HEK293T (cell line): ENCODE data around the gene ITGB2.

Experiments used
- CTCF ChIA-PET: fragments of 350-600 bp; formaldehyde crosslinking; extraction: SDS; loops from one replicate; lab custom pipeline; 2021; ENCODE audit warnings: antibody characterized with exemption, inconsistent platforms; lab: Yijun Ruan, JAX
- POLR2A ChIA-PET: fragments of 350-600 bp; formaldehyde crosslinking; extraction: SDS; loops from one replicate; lab custom pipeline; 2020; ENCODE audit warnings: antibody characterized with exemption, inconsistent platforms; lab: Yijun Ruan, JAX
- DNase-seq: peaks from one replicate; pipeline ENCODE4 v3.0.0; 2012; ENCODE audit warnings: mixed read lengths; ENCODE audit errors: extremely low spot score
- ARNT ChIP-seq: fragments of 450-650 bp; IDR thresholded peaks from 2 replicates; pipeline ENCODE4 v1.6.1; 2017; ENCODE audit warnings: mild to moderate bottlenecking
- BHLHE40 ChIP-seq: fragments of 450-650 bp; IDR thresholded peaks from 2 replicates; pipeline ENCODE4 v1.6.1; 2016; ENCODE audit warnings: mild to moderate bottlenecking, moderate library complexity, borderline replicate concordance
- CTBP1 ChIP-seq: fragments of 450-650 bp; IDR thresholded peaks from 2 replicates; pipeline ENCODE4 v1.6.1; 2016; ENCODE audit warnings: borderline replicate concordance
- ELF4 ChIP-seq: fragments of 450-650 bp; IDR thresholded peaks from 2 replicates; pipeline ENCODE4 v1.6.1; 2017; ENCODE audit warnings: antibody characterized with exemption
- FOXA1 ChIP-seq: fragments of 450-650 bp; IDR thresholded peaks from 2 replicates; pipeline ENCODE4 v1.6.1; 2016; ENCODE audit warnings: mild to moderate bottlenecking
- FOXK2 ChIP-seq: fragments of 450-650 bp; IDR thresholded peaks from 2 replicates; pipeline ENCODE4 v1.6.1; 2016; ENCODE audit warnings: mild to moderate bottlenecking
- FOXM1 ChIP-seq: fragments of 450-650 bp; IDR thresholded peaks from 2 replicates; pipeline ENCODE4 v1.6.1; 2017; ENCODE audit warnings: mild to moderate bottlenecking, borderline replicate concordance
- HDGF ChIP-seq: fragments of 450-650 bp; IDR thresholded peaks from 2 replicates; pipeline ENCODE4 v1.6.1; 2017; ENCODE audit warnings: antibody characterized with exemption, borderline replicate concordance
- L3MBTL2 ChIP-seq: fragments of 450-650 bp; conservative IDR thresholded peaks from 2 replicates; pipeline ENCODE4 v1.6.1; 2016; ENCODE audit warnings: mild to moderate bottlenecking
- LEF1 ChIP-seq: fragments of 450-650 bp; IDR thresholded peaks from 2 replicates; pipeline ENCODE4 v1.6.1; 2017; ENCODE audit warnings: mild to moderate bottlenecking, borderline replicate concordance
- NFRKB ChIP-seq: fragments of 450-650 bp; IDR thresholded peaks from 2 replicates; pipeline ENCODE4 v1.6.1; 2016; ENCODE audit warnings: mild to moderate bottlenecking, moderate library complexity
- SP1 ChIP-seq: fragments of 450-650 bp; IDR thresholded peaks from 2 replicates; pipeline ENCODE4 v1.6.1; 2017
- SUZ12 ChIP-seq: fragments of 450-650 bp; IDR thresholded peaks from 2 replicates; pipeline ENCODE4 v1.6.1; 2016; ENCODE audit warnings: mild to moderate bottlenecking
- TARDBP ChIP-seq: fragments of 450-650 bp; IDR thresholded peaks from 2 replicates; pipeline ENCODE4 v1.6.1; 2016
- ZNF384 ChIP-seq: fragments of 450-650 bp; IDR thresholded peaks from 2 replicates; pipeline ENCODE4 v1.6.1; 2016
- TF ChIP-seq, protein P1 (sequence below): fragments of 450-650 bp; IDR thresholded peaks from 2 replicates; pipeline ENCODE4 v1.6.1; 2016

ITGB2 gene

DNA sequence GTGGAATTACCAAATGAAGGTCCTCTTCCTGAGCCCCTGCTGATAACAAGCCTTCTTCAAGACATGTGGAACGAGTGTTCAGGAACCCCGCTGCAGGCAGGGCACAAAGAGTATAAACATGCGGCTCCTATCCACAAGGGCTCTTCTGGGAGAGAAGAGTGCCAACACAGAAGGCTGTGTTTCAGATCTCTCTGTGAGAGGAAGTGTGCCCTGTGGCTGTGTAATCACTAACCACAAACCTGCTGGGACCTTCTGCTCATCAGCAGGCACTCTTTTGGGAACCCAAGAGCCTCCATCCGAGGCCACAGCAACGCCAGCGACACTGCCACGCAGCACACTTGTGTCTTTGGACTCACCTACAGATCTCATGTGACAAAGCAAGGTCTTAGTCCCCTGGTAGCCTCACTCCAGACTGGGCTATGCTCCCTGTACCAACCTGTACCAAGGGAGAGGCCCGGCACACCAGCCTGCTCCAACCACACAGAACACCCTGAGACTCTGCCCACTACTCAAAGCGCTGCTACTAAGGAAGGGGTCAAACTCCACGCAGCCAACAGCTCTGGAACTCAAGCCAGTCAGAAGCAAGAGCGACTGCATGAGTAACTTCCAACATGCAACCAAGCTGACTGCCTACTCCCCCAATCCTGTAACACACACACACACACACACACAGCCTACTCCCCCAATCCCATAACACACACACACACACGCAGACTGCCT, 55.0 kb downstream of the ITGB2 start:
- CTCF ChIA-PET: no interaction called here
- TF ChIP-seq, protein P1, sequence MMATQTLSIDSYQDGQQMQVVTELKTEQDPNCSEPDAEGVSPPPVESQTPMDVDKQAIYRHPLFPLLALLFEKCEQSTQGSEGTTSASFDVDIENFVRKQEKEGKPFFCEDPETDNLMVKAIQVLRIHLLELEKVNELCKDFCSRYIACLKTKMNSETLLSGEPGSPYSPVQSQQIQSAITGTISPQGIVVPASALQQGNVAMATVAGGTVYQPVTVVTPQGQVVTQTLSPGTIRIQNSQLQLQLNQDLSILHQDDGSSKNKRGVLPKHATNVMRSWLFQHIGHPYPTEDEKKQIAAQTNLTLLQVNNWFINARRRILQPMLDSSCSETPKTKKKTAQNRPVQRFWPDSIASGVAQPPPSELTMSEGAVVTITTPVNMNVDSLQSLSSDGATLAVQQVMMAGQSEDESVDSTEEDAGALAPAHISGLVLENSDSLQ: no peak
- TF ChIP-seq HDGF: no peak
- no peak for TF ChIP-seq ARNT
- no peak for TF ChIP-seq SP1
- no peak for TF ChIP-seq TARDBP
- TF ChIP-seq ELF4: no peak
- no peak for TF ChIP-seq LEF1
- TF ChIP-seq CTBP1: no peak
- no peak for TF ChIP-seq NFRKB
- no peak for TF ChIP-seq FOXK2
- TF ChIP-seq L3MBTL2: no peak
- TF ChIP-seq BHLHE40: no peak
- no peak for TF ChIP-seq SUZ12
- TF ChIP-seq FOXA1: no peak
- no peak for TF ChIP-seq ZNF384
- no peak for TF ChIP-seq FOXM1
- DNase-seq: no peak
- POLR2A ChIA-PET: no interaction called here

DNA sequence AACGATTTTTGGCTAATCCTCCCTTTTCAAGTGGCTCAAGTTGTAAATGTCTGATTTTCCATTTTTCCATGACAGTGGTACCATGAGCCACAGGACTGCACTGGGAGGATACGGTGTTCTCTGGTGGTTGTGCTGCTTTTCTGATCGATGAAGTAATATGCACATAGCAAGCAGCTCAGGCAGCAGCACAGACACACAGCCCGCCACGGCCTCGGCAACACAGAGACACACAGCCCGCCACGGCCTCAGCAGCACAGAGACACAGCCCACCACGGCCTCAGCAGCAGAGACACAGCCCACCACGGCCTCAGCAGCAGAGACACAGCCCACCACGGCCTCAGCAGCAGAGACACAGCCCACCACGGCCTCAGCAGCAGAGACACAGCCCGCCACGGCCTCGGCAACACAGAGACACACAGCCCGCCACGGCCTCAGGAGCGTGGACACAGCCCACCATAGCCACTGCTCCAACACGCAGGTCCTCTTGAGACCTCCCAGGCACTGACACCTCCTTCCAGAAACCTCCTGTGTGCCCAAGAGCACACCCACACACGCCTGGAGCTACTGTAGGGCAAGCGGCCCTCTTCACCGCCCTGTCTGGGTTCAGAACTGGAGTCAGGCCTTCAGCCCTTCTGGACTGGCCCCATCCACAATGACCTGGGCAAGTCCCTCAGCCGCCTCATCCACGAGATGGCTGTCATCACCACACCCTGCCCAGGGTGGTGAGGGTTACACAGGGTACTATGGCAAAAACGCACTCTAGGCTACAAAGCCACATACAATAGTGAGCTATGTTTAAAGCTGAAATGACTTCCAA, 57.6 kb downstream of the ITGB2 start:
- no peak for DNase-seq
- TF ChIP-seq SUZ12 (no peak), BHLHE40 (no peak), ARNT (no peak), CTBP1 (no peak), FOXK2 (no peak), HDGF (no peak), FOXA1 (no peak), ZNF384 (no peak), FOXM1 (no peak), LEF1 (no peak), TARDBP (no peak), ELF4 (no peak)
- CTCF ChIA-PET: no interaction called here
- POLR2A ChIA-PET: no interaction called here

DNA sequence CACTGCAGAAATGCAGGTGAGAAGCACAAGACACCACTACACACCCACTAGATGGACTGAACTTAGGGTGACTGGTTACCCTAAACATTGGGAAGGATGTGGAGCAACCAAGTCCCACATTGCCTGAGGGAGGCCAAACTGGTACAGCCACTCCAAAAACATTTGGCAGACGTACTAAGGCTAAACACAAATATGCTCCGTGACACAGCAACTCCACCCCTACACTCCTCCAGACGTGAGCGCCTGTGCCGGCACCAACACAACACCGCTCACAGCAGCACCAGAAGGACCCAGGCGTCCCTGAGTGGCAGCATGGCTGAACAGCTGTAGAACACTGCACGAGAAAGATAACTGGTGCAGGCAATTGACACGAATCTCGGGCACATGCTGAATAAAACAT, 61.9 kb downstream of the ITGB2 start:
- POLR2A ChIA-PET: no interaction called here
- TF ChIP-seq ELF4 (no peak), FOXA1 (no peak), FOXM1 (no peak), LEF1 (no peak), ARNT (no peak), ZNF384 (no peak), FOXK2 (no peak), SUZ12 (no peak), CTBP1 (no peak)
- TF ChIP-seq, protein P1: no peak
- CTCF ChIA-PET: no interaction called here
- DNase-seq: no peak

DNA sequence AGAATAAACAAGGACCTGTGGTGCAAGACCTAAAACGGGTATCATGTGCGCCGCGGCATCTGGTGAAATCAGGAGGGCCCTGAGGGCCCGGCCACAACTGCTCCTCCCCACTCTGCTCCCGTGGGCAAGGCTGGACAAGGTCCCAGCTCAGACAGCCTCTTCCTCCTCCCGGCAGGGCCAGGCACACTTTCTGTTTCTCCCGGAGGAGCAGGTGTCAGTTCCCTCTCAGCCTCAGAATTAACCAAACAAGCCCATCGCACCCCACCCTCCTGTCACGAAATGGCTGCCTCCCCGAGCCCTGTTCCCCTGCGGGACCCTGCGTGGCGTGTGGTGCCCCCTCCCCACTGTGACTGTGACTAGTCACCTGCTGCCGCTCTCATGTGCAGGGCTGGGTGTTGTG, 62.4 kb downstream of the ITGB2 start:
- ChIA-PET CTCF (no interaction called here), POLR2A (no interaction called here)
- DNase-seq: no peak
- no peak for TF ChIP-seq SP1
- TF ChIP-seq FOXM1: no peak
- no peak for TF ChIP-seq ARNT
- TF ChIP-seq LEF1: no peak
- TF ChIP-seq, protein P1: no peak
- TF ChIP-seq ZNF384: no peak
- TF ChIP-seq SUZ12: no peak
- no peak for TF ChIP-seq L3MBTL2
- TF ChIP-seq FOXK2: no peak
- TF ChIP-seq TARDBP: no peak
- no peak for TF ChIP-seq NFRKB
- TF ChIP-seq ELF4: no peak
- TF ChIP-seq BHLHE40: no peak
- no peak for TF ChIP-seq CTBP1
- TF ChIP-seq FOXA1: no peak
- no peak for TF ChIP-seq HDGF

DNA sequence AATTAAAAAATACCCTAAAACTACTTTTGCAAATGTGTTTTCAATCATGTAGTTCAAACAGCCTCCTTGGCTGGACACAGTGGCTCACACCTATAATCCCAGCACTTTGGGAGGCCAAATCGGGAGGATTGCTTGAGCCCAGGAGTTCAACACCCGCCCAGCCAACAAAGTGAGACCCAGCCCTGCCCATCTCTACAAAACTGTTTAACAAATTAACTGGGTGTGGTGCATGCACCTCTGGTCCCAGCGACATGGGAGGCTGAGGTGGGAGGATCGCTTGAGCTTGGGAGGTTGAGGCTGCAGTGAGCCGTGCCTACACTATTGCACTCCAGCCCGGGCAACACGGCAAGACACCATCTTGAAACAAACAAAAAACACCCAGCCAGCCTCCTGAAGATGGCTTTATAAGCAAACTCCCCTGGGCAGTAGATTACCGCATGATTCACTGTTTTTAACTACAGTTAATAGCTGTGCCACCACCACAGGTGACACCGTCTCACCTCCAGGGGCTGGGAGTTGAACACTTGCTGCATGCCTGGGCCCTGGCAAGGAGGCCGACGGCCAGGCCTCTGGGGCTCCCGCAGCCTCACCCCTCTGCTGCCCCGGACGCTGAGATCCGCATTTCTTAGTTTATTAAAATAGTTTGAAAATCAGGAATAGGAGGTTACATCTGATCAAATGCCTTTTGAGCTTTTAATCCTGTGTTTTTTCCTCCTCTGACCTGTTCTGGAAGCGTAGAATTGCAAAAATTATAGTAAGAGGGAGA, 63.4 kb downstream of the ITGB2 start:
- ChIA-PET CTCF (no interaction called here), POLR2A (interaction anchor here (0.6 kb wide), 1 partner anchor 16 kb away, joined by 3 read pairs; the partner anchor contains the start of gene PTTG1IP)
- TF ChIP-seq FOXM1 (no peak), CTBP1 (no peak), TARDBP (no peak), ARNT (no peak), HDGF (no peak), ZNF384 (no peak), FOXA1 (no peak), ELF4 (no peak), L3MBTL2 (no peak), BHLHE40 (no peak), SUZ12 (no peak), NFRKB (no peak), SP1 (no peak)
- TF ChIP-seq, protein P1: no peak
- DNase-seq: no peak
